AG20443 (cell line): ENCODE data around the gene FSD1.
A peak's percentile ranks its signal among the peaks of the same experiment; 100 is the strongest.
"Not testable (repeated sequence)": the region's sequence is repeated elsewhere in the genome, so short reads cannot be mapped to it uniquely, and the experiment has no call there.

ENCODE experiments used
- DNase-seq: peaks from one replicate; pipeline ENCODE4 v3.0.0; 2012; ENCODE audit warnings: low spot score, mixed read lengths

Gene FSD1

GRCh38 chr19:4345342-4346019 is 41.1 kb downstream of the FSD1 start:
- no peak for DNase-seq

GRCh38 chr19:4346020-4346383 is 41.6 kb downstream of the FSD1 start:
- no peak for DNase-seq

- no peak for DNase-seq
These were observed 43.1 kb downstream of the FSD1 start for GRCh38 chr19:4347521-4347920.

GRCh38 chr19:4349225-4349624 is 44.8 kb downstream of the FSD1 start:
- DNase-seq = not testable (repeated sequence)

- no peak for DNase-seq
These were observed 45.7 kb downstream of the FSD1 start for GRCh38 chr19:4350111-4350510.

GRCh38 chr19:4350726-4351125 is 46.3 kb downstream of the FSD1 start:
- no peak for DNase-seq

GRCh38 chr19:4352701-4353121 is 48.3 kb downstream of the FSD1 start:
- DNase-seq = peak; percentile 72

- DNase-seq = no peak
These were observed 49.9 kb downstream of the FSD1 start for GRCh38 chr19:4354282-4354681.

- DNase-seq = no peak
These were observed 50.5 kb downstream of the FSD1 start for GRCh38 chr19:4354897-4355296.

GRCh38 chr19:4357095-4357797 is 52.8 kb downstream of the FSD1 start:
- no peak for DNase-seq

- no peak for DNase-seq
These were observed 53.5 kb downstream of the FSD1 start for GRCh38 chr19:4357921-4358326.

GRCh38 chr19:4358709-4359626 is 54.6 kb downstream of the FSD1 start:
- DNase-seq = no peak

GRCh38 chr19:4359627-4360000 is 55.2 kb downstream of the FSD1 start:
- DNase-seq = no peak

- no peak for DNase-seq
These were observed 55.7 kb downstream of the FSD1 start for GRCh38 chr19:4360081-4360569.

GRCh38 chr19:4360641-4361151 is 56.3 kb downstream of the FSD1 start:
- no peak for DNase-seq

GRCh38 chr19:4361152-4362046 is 57.0 kb downstream of the FSD1 start:
- DNase-seq = no peak

- no peak for DNase-seq
These were observed 57.9 kb downstream of the FSD1 start for GRCh38 chr19:4362101-4362828.

GRCh38 chr19:4362831-4363545 is 58.6 kb downstream of the FSD1 start:
- no peak for DNase-seq

GRCh38 chr19:4363571-4364304 is 59.3 kb downstream of the FSD1 start:
- no peak for DNase-seq
